SU-DHL-6 (cell line): ENCODE data around the gene PLAGL1.

Experiments
- H2AFZ ChIP-seq: fragments of 200-600 bp; sonication (generic); 2 replicates; pipeline ENCODE4 v1.6.1; 2014; ENCODE audit warnings: low read depth, mild to moderate bottlenecking, moderate library complexity, mixed read lengths, antibody characterized with exemption, low read length; ENCODE audit not compliant: severe bottlenecking
- H3F3A ChIP-seq: fragments of 200-600 bp; shearing (Covaris generic); 2 replicates; pipeline ENCODE4 v1.6.0; 2016; ENCODE audit warnings: antibody characterized with exemption, mild to moderate bottlenecking; ENCODE audit not compliant: insufficient read depth
- H3K27ac ChIP-seq: fragments of 200-600 bp; sonication (generic); 2 replicates; pipeline ENCODE4 v1.5.1; 2016; ENCODE audit warnings: low read depth, mild to moderate bottlenecking, low read length, moderate library complexity, mixed read lengths
- H3K27me3 ChIP-seq: fragments of 200-600 bp; sonication (generic), shearing (Covaris generic); 2 replicates; pipeline ENCODE4 v1.6.0; 2014; ENCODE audit warnings: mild to moderate bottlenecking, low read length
- H3K36me3 ChIP-seq: fragments of 200-600 bp; sonication (generic); 2 replicates; pipeline ENCODE4 v1.6.1; 2014; ENCODE audit warnings: mild to moderate bottlenecking, low read length, mixed read lengths
- H3K4me2 ChIP-seq: fragments of 300-600, 200-600 bp; shearing (Covaris generic), sonication (generic); 2 replicates; pipeline ENCODE4 v1.6.0; 2014; ENCODE audit warnings: low read length, low read depth, mild to moderate bottlenecking; ENCODE audit not compliant: poor library complexity, severe bottlenecking
- H3K4me3 ChIP-seq: fragments of 200-600 bp; sonication (generic); 2 replicates; pipeline ENCODE4 v1.5.1; 2014; ENCODE audit warnings: antibody characterized with exemption, low read length, mild to moderate bottlenecking, mixed read lengths; ENCODE audit not compliant: insufficient read depth, poor library complexity, severe bottlenecking
- H3K79me2 ChIP-seq: fragments of 200-600 bp; sonication (generic); 2 replicates; pipeline ENCODE4 v1.6.1; 2014; ENCODE audit warnings: mild to moderate bottlenecking, low read length, moderate library complexity; ENCODE audit not compliant: insufficient read depth
- H3K9ac ChIP-seq: fragments of 200-600 bp; sonication (generic); 2 replicates; pipeline ENCODE4 v1.7.0; 2014; ENCODE audit warnings: mild to moderate bottlenecking, low read length
- H3K9me2 ChIP-seq: fragments of 200-600 bp; sonication (generic); replicated peaks from 2 replicates; pipeline ENCODE4 v1.6.1; 2014; ENCODE audit warnings: low read length; ENCODE audit not compliant: insufficient read depth
- H3K9me3 ChIP-seq: fragments of 200-600 bp; sonication (generic); 2 replicates; pipeline ENCODE4 v1.6.1; 2014; ENCODE audit warnings: low read length, mixed read lengths; ENCODE audit not compliant: insufficient read depth
- H4K20me1 ChIP-seq: fragments of 200-600 bp; sonication (generic); 2 replicates; pipeline ENCODE4 v1.6.1; 2014; ENCODE audit warnings: low read depth, mild to moderate bottlenecking, antibody characterized with exemption, low read length, moderate library complexity, mixed read lengths
- EZH2phosphoT487 ChIP-seq: fragments of 200-600 bp; sonication (generic), shearing (Covaris generic); conservative IDR thresholded peaks from 2 replicates; pipeline ENCODE4 v1.6.1; 2018; ENCODE audit warnings: mild to moderate bottlenecking, antibody characterized with exemption, low read length, moderate library complexity, mixed read lengths
- TF ChIP-seq, protein P1 (sequence below): fragments of 200-600 bp; sonication (generic); IDR thresholded peaks from one replicate; pipeline ENCODE4 v1.5.1; 2017; ENCODE audit warnings: antibody characterized with exemption, mild to moderate bottlenecking, low read length, moderate library complexity; ENCODE audit not compliant: insufficient read depth, poor library complexity, severe bottlenecking

The PLAGL1 gene

DNA sequence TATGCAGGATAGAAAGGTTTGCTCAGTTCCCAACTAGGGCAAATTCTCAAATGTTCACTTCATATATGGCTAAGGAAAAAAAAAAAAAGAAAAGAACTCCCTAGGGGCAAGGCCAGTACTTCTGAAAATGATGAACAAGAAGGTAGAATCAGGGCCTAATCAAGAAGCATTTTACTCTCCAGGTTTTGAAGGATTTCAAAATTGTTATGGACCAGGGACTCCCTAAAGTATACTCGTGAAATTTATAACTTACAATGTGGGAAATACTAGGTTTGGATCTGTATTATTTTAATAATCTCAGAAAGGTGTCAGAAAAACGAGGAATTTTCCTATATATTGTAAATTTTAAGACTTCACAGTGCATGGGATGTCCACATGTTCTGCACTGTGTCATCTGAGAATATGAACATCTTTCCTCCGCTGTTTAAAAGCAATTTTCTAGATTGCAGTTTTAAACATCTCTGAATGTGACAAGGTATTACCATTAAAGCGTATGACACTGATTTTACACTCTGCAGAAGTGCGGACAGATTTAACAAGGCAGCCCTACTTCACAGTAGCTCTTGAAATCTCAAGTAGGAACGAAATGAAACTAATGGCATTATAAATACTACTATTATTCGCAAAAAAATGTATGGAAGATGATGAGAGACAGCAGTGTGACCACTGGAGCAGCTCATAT, 14.0 kb downstream of the PLAGL1 start:
- H3K9me2 ChIP-seq = no peaks in the 10 kb centered on the region
- H3K36me3 ChIP-seq = no peaks in the 10 kb centered on the region
- no peaks in the 10 kb centered on the region for H3K79me2 ChIP-seq
- H3F3A ChIP-seq = no peaks in the 10 kb centered on the region
- H3K9me3 ChIP-seq = no peaks in the 10 kb centered on the region
- TF ChIP-seq EZH2phosphoT487 = no peak
- TF ChIP-seq, protein P1, sequence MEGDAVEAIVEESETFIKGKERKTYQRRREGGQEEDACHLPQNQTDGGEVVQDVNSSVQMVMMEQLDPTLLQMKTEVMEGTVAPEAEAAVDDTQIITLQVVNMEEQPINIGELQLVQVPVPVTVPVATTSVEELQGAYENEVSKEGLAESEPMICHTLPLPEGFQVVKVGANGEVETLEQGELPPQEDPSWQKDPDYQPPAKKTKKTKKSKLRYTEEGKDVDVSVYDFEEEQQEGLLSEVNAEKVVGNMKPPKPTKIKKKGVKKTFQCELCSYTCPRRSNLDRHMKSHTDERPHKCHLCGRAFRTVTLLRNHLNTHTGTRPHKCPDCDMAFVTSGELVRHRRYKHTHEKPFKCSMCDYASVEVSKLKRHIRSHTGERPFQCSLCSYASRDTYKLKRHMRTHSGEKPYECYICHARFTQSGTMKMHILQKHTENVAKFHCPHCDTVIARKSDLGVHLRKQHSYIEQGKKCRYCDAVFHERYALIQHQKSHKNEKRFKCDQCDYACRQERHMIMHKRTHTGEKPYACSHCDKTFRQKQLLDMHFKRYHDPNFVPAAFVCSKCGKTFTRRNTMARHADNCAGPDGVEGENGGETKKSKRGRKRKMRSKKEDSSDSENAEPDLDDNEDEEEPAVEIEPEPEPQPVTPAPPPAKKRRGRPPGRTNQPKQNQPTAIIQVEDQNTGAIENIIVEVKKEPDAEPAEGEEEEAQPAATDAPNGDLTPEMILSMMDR = no peak
- no peak overlapping the region for H3K4me3 ChIP-seq
- H3K9ac ChIP-seq = no peak overlapping the region
- no peak overlapping the region for H2AFZ ChIP-seq
- H4K20me1 ChIP-seq = no peaks in the 10 kb centered on the region
- no peaks in the 10 kb centered on the region for H3K27me3 ChIP-seq
- H3K4me2 ChIP-seq = no peak overlapping the region
- no peak overlapping the region for H3K27ac ChIP-seq

DNA sequence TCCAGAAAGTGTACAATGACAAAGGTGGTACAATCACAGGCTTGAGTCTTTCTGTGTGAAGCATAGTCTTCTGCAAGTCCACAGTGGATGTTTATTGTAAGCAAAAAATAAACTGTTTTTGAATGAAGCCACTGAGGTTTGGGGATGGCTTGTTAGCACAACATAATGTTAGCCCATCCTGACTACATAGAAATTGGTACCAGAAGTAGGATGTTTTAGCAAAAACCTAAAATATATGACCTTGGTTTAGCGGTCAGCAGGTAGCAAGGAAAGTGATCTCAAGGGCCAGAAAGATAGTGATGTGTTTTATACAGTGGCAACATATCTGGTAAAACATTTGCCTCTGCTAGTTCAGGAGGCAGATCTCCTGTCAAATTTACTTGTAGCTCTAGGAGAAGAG, 15.8 kb downstream of the PLAGL1 start:
- H3K9ac ChIP-seq = no peak overlapping the region
- no peaks in the 10 kb centered on the region for H3K9me3 ChIP-seq
- no peaks in the 10 kb centered on the region for H3K27me3 ChIP-seq
- H3K4me3 ChIP-seq = no peak overlapping the region
- no peaks in the 10 kb centered on the region for H3K9me2 ChIP-seq
- no peak overlapping the region for H3K4me2 ChIP-seq
- no peaks in the 10 kb centered on the region for H3F3A ChIP-seq
- no peaks in the 10 kb centered on the region for H4K20me1 ChIP-seq
- no peak overlapping the region for H2AFZ ChIP-seq
- TF ChIP-seq, protein P1 = no peak
- no peak for TF ChIP-seq EZH2phosphoT487
- no peaks in the 10 kb centered on the region for H3K79me2 ChIP-seq
- no peaks in the 10 kb centered on the region for H3K36me3 ChIP-seq
- H3K27ac ChIP-seq = no peak overlapping the region

DNA sequence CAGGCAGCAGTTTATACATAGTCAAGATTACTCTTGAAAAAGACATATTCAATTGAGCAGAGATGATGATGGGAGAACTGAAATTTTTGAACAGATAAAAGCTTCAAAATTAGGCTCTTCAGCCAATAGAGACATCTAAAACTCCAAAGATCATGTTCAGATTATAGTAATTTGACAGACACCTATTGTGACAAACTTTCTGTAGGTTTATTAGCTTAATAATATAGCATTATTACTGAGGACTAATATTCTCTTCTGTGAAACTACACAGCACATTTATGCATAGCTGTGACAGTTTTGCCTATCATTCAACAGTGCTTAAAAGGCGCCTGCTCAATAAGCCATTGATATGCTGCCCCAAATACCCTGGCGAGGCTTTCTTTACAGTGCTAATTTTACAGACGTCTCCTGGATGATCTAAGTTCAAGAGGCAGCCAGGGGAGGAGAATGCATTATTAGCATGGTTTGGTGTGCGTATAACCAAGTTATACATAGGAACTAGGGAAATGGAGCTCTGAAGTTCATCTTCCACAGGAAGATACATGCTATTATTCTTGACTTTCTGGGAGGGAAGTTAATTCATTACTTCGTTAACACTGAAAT, 21.5 kb downstream of the PLAGL1 start:
- H3K9me3 ChIP-seq = no peaks in the 10 kb centered on the region
- TF ChIP-seq, protein P1 = no peak
- no peaks in the 10 kb centered on the region for H4K20me1 ChIP-seq
- no peak overlapping the region for H3K4me2 ChIP-seq
- H3K27ac ChIP-seq = no peak overlapping the region
- H3F3A ChIP-seq = no peaks in the 10 kb centered on the region
- no peaks in the 10 kb centered on the region for H3K79me2 ChIP-seq
- H3K36me3 ChIP-seq = no peaks in the 10 kb centered on the region
- H3K27me3 ChIP-seq = no peaks in the 10 kb centered on the region
- H3K4me3 ChIP-seq = no peak overlapping the region
- H3K9me2 ChIP-seq = no peaks in the 10 kb centered on the region
- no peak overlapping the region for H2AFZ ChIP-seq
- H3K9ac ChIP-seq = no peak overlapping the region
